Right atrium auricular region (tissue), 2 donors: ENCODE results near the gene PRKAG2. TPM values are rescaled to one million over a fixed set of nuclear protein-coding genes. Genes with fewer than 3 reads are reported as not detected.

Experiments
- DNase-seq: peaks from one replicate; pipeline ENCODE4 v3.0.0-alpha.2; 2019; ENCODE audit warnings: low spot score
- H3K27ac ChIP-seq, 2 donors: fragments of 200-600 bp; sonication (generic); 1 replicate in 1 of 2; 2 replicates in 1 of 2; pipeline ENCODE4 v1.5.1; 2016 to 2019
- H3K27me3 ChIP-seq, 2 donors: fragments of 200-600 bp; sonication (generic); one replicate each; pipeline versions ENCODE4 v1.5.1 to v1.6.0; 2017 to 2019
- H3K36me3 ChIP-seq: fragments of 200-600 bp; sonication (generic); one replicate; pipeline ENCODE4 v1.5.1; 2016
- H3K4me1 ChIP-seq, 2 donors: fragments of 200-600 bp; sonication (generic); one replicate each; pipeline versions ENCODE4 v1.5.1 to v1.6.0; 2017 to 2019
- H3K4me3 ChIP-seq, 2 donors: fragments of 200-600 bp; sonication (generic); 1 replicate in 1 of 2; 2 replicates in 1 of 2; pipeline ENCODE4 v1.5.1; 2017 to 2019; ENCODE audit warnings: mild to moderate bottlenecking in 1 of 2, moderate library complexity in 1 of 2
- H3K9me3 ChIP-seq, 2 donors: fragments of 200-600 bp; sonication (generic); one replicate each; pipeline ENCODE4 v1.5.1; 2019
- total RNA-seq, 2 donors: library from RNA; depleted of rRNA; stranded (reverse); fragments of >200 nt; gene quantifications; one replicate each; pipeline ENCODE4 v1.1.0, GENCODE V29; 2016
- TF ChIP-seq, protein P1 (sequence below), 2 donors: fragments of 200-600 bp; sonication (generic); IDR thresholded peaks; one replicate each; pipeline ENCODE4 v1.5.1; 2019; ENCODE audit warnings: antibody characterized with exemption in 2 of 2

PRKAG2 gene
- total RNA-seq, 2 donors from 2014 or later = 133 to 177 TPM

DNA sequence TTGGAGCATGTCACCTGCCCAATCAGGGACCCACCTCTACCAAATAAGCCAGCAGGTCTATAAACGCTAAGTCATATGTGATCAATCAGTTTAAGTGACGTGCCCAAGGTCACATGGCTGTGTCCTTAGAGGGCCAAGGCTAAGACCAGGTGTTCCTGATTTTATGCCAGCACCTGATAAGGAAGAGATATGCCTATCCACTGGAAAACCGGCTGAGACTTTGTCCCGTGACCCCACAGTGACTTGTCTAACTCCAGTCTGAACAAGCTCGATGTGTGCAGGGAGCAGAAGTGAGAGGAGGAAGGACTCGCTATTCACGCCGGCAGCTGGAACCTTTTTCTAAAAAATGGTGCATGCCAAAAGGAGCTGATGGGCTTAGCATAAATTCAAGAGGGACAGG lies 57.0 kb downstream of the PRKAG2 start:
- Histone ChIP-seq H3K27ac (no peak overlapping the region), H3K4me1 (peaks cover 0 to 28% of the 10 kb centered on the region in 2 donors), H3K27me3 (no peaks in the 10 kb centered on the region), H3K4me3 (no peak overlapping the region), H3K9me3 (no peaks in the 10 kb centered on the region), H3K36me3 (no peaks in the 10 kb centered on the region)
- TF ChIP-seq, protein P1, sequence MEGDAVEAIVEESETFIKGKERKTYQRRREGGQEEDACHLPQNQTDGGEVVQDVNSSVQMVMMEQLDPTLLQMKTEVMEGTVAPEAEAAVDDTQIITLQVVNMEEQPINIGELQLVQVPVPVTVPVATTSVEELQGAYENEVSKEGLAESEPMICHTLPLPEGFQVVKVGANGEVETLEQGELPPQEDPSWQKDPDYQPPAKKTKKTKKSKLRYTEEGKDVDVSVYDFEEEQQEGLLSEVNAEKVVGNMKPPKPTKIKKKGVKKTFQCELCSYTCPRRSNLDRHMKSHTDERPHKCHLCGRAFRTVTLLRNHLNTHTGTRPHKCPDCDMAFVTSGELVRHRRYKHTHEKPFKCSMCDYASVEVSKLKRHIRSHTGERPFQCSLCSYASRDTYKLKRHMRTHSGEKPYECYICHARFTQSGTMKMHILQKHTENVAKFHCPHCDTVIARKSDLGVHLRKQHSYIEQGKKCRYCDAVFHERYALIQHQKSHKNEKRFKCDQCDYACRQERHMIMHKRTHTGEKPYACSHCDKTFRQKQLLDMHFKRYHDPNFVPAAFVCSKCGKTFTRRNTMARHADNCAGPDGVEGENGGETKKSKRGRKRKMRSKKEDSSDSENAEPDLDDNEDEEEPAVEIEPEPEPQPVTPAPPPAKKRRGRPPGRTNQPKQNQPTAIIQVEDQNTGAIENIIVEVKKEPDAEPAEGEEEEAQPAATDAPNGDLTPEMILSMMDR (IDR thresholded peaks at IDR 0.05) = no peak
- no peak for DNase-seq

DNA sequence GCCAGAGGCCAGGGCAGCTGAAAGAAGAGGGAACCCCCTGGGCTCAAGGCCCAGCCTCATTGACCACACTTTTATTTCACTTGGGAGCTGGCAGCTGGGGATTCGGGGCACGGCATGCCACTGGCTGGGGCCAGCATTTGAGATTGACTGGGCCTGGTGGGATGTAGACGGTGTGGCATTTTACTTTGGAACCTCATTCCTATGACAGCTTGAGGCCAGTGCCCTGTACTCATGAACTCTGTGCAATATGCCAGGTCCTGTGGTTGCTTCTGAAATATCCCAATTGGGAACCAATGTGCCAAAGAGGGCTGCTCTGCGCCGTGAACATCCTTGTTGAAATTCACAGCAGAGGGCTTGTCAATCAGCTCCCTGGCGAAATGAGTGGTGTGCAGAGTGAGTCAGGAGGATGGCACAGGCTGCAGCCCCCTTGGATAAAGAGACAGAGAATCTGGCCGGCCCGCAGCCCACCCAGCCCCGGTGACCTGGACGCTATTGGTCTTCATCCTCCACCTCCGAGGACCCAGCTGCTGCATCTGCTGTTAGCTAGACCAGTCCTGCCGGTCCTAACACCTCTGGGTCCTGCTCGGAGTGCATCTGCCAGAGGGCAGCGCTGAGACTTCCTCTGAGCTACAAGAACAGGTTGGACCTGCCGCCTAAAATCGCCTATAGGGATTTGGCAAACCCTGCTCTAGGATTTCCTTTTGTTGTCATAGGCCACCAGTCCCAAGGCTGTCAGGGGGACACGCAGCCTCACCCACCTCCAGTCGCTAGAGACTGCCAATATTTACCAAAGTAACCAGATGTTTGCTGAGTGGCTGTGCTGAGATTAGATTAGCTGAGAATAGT lies 58.0 kb downstream of the PRKAG2 start:
- Histone ChIP-seq H3K4me1 (peaks cover 0 to 18% of the 10 kb centered on the region in 2 donors), H3K4me3 (no peak overlapping the region), H3K27me3 (no peaks in the 10 kb centered on the region), H3K36me3 (no peaks in the 10 kb centered on the region), H3K9me3 (no peaks in the 10 kb centered on the region), H3K27ac (no peak overlapping the region)
- DNase-seq = no peak
- TF ChIP-seq, protein P1 (IDR thresholded peaks at IDR 0.05) = no peak

DNA sequence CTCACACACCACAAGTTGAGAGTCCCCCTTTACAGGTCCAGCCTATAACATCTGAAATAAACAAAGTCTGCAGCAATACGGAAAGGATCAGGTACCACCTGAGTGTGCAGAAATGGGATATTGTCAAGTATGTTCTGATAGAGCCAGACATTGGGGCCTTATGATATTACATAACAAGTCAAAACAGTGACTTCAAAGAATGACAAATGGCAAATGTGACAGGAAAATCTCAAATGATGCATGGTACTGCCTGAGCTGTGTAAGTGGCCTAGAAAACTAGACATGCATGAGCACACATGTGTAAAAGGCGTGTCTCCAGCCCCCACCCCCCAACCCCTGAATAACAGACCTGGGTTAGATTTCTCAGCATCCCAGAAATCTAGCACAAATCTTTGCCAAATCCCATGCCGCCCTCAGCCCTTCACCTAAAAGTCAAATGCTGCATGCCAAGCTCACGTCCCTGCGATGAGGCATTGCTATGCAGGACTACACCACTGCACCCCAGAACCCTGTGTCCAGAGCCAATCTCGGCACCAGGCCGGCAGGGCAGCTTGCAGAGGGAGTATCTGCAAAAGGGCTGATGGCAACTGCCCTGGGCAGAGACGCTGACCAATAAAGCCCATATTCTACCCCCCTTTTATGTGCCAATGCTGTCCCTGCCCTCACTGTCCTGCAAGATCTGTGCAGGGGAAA lies 58.8 kb downstream of the PRKAG2 start:
- Histone ChIP-seq H3K27ac (no peak overlapping the region), H3K9me3 (no peaks in the 10 kb centered on the region), H3K27me3 (no peaks in the 10 kb centered on the region), H3K4me3 (no peak overlapping the region), H3K36me3 (no peaks in the 10 kb centered on the region), H3K4me1 (peaks cover 0 to 12% of the 10 kb centered on the region in 2 donors)
- TF ChIP-seq, protein P1 (IDR thresholded peaks at IDR 0.05) = no peak
- no peak for DNase-seq

DNA sequence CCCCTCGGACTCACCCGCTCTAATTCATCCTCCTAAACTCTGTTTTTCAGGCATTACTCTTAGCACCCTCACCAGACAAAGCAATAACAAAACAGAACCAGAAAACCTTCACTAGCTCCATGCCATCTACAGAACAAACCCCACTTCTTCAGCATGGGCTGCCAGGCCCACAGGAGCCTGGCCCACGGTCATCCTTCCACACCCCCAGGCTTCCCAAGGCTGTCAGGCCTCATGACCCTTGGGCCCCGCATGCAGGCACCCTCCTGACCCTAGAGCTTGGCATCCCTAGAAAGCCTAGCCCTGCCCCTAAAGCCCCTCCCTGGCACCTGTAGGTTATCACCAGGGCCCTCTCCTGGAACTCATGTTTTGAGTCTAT lies 59.6 kb downstream of the PRKAG2 start:
- H3K36me3 ChIP-seq = no peaks in the 10 kb centered on the region
- TF ChIP-seq, protein P1 (IDR thresholded peaks at IDR 0.05) = no peak

DNA sequence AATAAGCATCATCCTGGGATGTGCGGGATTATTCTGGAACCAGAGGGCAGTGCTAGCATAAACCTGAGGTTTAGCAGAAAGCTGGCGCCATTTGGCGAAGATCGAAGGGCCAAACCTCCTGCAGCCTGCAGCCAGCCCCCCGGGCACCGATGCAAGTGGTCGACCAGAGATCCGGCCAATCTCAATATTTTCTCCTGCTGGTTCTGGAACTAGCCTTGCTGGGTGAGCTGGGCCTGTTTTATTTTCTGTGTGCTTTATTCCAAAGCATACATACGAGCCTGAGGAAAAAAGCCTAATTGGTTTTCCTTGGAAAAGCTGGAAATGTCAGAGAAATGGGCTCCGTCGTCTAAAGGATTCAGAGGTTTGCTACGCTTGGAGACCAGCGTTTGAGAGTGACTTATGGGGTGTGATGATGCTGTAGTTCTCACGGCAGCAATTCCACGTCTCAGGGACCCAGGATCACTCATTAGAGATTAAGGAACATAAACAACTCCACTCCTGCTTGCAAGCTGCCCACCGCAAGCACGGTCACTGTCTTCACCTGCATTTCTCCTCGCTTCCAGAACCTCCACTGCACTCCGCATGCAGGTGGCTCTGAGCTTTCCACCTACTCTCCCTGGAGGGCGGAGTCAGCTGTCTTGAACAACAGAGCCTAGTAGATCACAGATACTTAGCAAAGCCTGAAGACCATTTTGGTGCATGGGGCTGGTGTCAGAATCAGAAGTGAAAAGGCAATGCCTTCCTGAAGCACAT lies 60.2 kb downstream of the PRKAG2 start:
- Histone ChIP-seq H3K9me3 (no peaks in the 10 kb centered on the region), H3K27ac (no peak overlapping the region), H3K4me1 (peaks cover 0 to 12% of the 10 kb centered on the region in 2 donors), H3K27me3 (no peaks in the 10 kb centered on the region), H3K36me3 (no peaks in the 10 kb centered on the region), H3K4me3 (no peak overlapping the region)
- DNase-seq = no peak
- TF ChIP-seq, protein P1 (IDR thresholded peaks at IDR 0.05) = no peak

More for the DNA sequence above, 59.6 kb downstream of the PRKAG2 start:
- no peak for DNase-seq
- H3K9me3 ChIP-seq = no peaks in the 10 kb centered on the region
- no peak overlapping the region for H3K4me3 ChIP-seq
- peaks cover 0 to 12% of the 10 kb centered on the region in 2 donors for H3K4me1 ChIP-seq
- no peaks in the 10 kb centered on the region for H3K27me3 ChIP-seq
- H3K27ac ChIP-seq = no peak overlapping the region
